Neutrophil (primary cell): ENCODE data around the gene OSGIN1.

Experiments
- H3K27ac ChIP-seq: fragments of 200-600 bp; sonication (generic); 2 replicates; pipeline ENCODE4 v1.5.1; 2016; ENCODE audit warnings: mild to moderate bottlenecking, moderate library complexity
- H3K27me3 ChIP-seq: fragments of 200-600 bp; sonication (generic); 2 replicates; pipeline ENCODE4 v1.6.0; 2016; ENCODE audit warnings: mild to moderate bottlenecking
- H3K36me3 ChIP-seq: fragments of 200-600 bp; sonication (generic); 2 replicates; pipeline ENCODE4 v1.5.1; 2017
- H3K4me1 ChIP-seq, 2 experiments: fragments of 200-600 bp in 1 of 2; sonication (generic) in 1 of 2; 1 replicate in 1 of 2; 2 replicates in 1 of 2; pipeline versions ENCODE4 v1.5.1 to v1.6.1; 2013 to 2016; ENCODE audit warnings: low read depth in 1 of 2, low read length in 1 of 2, mild to moderate bottlenecking in 1 of 2, moderate library complexity in 1 of 2; ENCODE audit not compliant: control insufficient read depth in 1 of 2, insufficient read depth in 1 of 2
- H3K4me3 ChIP-seq, 2 experiments: fragments of 200-600 bp in 1 of 2; sonication (generic) in 1 of 2; 1 replicate in 1 of 2; 2 replicates in 1 of 2; pipeline ENCODE4 v1.5.1; 2013 to 2016; ENCODE audit warnings: low read depth in 1 of 2, low read length in 1 of 2, mild to moderate bottlenecking in 1 of 2, moderate library complexity in 1 of 2
- H3K9me3 ChIP-seq: fragments of 200-600 bp; sonication (generic); 2 replicates; pipeline ENCODE4 v1.5.1; 2016
- TF ChIP-seq, protein P1 (sequence below): fragments of 200-600 bp; sonication (generic); IDR thresholded peaks from 2 replicates; pipeline ENCODE4 v1.5.1; 2016; ENCODE audit warnings: antibody characterized with exemption

Gene OSGIN1

DNA sequence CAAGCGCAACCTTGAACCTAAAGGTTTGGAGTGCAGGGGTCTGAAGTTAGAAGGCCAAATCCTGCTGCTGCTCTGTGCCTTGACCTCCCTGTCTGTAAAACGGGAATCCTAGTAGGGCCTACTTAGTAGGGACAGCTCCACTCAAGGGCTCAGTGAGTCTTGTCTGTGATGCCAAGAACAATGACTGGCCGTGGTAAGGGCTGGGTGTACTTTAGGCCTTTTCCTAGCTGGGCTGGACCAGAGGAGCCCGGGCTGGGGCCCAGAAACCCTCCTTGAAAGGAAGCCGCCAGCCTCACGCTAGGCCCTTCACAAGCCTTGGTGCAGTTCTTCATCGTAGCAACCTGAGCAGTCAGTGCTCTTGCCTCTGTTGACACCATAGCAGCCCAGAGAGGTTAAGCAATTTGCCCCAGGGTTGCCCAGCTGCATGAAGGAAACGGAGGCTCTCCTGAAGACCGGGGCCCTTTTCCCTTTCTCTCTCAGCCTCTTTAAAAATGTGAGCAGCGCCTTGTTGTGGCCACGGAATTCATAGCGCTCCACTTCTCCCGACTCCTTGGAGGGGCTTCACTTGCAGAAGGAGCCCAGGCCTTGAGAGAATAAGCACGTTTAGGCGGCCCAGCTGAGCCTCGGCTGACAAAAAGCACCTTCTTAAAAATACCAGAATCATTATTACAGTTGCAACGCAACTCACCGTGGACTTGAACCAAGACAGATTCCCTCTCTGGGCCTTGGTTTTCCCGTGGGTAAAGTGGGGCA lies 19.4 kb downstream of the OSGIN1 start:
- no peaks in the 10 kb centered on the region for H3K36me3 ChIP-seq
- TF ChIP-seq, protein P1, sequence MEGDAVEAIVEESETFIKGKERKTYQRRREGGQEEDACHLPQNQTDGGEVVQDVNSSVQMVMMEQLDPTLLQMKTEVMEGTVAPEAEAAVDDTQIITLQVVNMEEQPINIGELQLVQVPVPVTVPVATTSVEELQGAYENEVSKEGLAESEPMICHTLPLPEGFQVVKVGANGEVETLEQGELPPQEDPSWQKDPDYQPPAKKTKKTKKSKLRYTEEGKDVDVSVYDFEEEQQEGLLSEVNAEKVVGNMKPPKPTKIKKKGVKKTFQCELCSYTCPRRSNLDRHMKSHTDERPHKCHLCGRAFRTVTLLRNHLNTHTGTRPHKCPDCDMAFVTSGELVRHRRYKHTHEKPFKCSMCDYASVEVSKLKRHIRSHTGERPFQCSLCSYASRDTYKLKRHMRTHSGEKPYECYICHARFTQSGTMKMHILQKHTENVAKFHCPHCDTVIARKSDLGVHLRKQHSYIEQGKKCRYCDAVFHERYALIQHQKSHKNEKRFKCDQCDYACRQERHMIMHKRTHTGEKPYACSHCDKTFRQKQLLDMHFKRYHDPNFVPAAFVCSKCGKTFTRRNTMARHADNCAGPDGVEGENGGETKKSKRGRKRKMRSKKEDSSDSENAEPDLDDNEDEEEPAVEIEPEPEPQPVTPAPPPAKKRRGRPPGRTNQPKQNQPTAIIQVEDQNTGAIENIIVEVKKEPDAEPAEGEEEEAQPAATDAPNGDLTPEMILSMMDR, result no peak
- no peak overlapping the region for H3K4me3 ChIP-seq
- H3K9me3 ChIP-seq, result no peaks in the 10 kb centered on the region
- H3K27ac ChIP-seq, result no peak overlapping the region
- H3K4me1 ChIP-seq, result peaks cover 0 to 4% of the 10 kb centered on the region in 2 experiments
- H3K27me3 ChIP-seq, result peaks cover 81% of the 10 kb centered on the region

- peaks cover 3% of the 10 kb centered on the region for H3K9me3 ChIP-seq
- TF ChIP-seq, protein P1, result no peak
- H3K4me1 ChIP-seq, result peaks cover 0 to 1% of the 10 kb centered on the region in 2 experiments
- no peaks in the 10 kb centered on the region for H3K36me3 ChIP-seq
- H3K4me3 ChIP-seq, result no peak overlapping the region
- no peak overlapping the region for H3K27ac ChIP-seq
- H3K27me3 ChIP-seq, result peaks cover 74% of the 10 kb centered on the region
Measured at GRCh38 chr16:83973077-83973476, 20.0 kb downstream of the OSGIN1 start.

GRCh38 chr16:83973581-83974385 lies 20.7 kb downstream of the OSGIN1 start:
- peaks cover 7% of the 10 kb centered on the region for H3K9me3 ChIP-seq
- no peaks in the 10 kb centered on the region for H3K36me3 ChIP-seq
- no peaks in the 10 kb centered on the region for H3K4me1 ChIP-seq
- no peak overlapping the region for H3K27ac ChIP-seq
- H3K4me3 ChIP-seq, result no peak overlapping the region
- H3K27me3 ChIP-seq, result peaks cover 70% of the 10 kb centered on the region
- TF ChIP-seq, protein P1, result no peak

- Histone ChIP-seq H3K4me3 (no peak overlapping the region), H3K27me3 (peaks cover 63% of the 10 kb centered on the region)
Measured at GRCh38 chr16:83974475-83974874, 21.4 kb downstream of the OSGIN1 start.

GRCh38 chr16:83975590-83976260 lies 22.7 kb downstream of the OSGIN1 start:
- Histone ChIP-seq H3K27ac (no peak overlapping the region), H3K4me3 (no peak overlapping the region), H3K36me3 (no peaks in the 10 kb centered on the region), H3K27me3 (peaks cover 50% of the 10 kb centered on the region), H3K4me1 (no peaks in the 10 kb centered on the region), H3K9me3 (peaks cover 7% of the 10 kb centered on the region)
- TF ChIP-seq, protein P1, result no peak

More at GRCh38 chr16:83974475-83974874, 21.4 kb downstream of the OSGIN1 start:
- H3K9me3 ChIP-seq, result peaks cover 7% of the 10 kb centered on the region
- no peak overlapping the region for H3K27ac ChIP-seq
- TF ChIP-seq, protein P1, result no peak
- H3K36me3 ChIP-seq, result no peaks in the 10 kb centered on the region
- H3K4me1 ChIP-seq, result no peaks in the 10 kb centered on the region
